SIG-M5 (cell line): ENCODE data around the gene GAREM2.

Source experiments
- DNase-seq: peaks from one replicate; lab custom pipeline; 2025; lab: John Stamatoyannopoulos, UW

Gene GAREM2

DNA sequence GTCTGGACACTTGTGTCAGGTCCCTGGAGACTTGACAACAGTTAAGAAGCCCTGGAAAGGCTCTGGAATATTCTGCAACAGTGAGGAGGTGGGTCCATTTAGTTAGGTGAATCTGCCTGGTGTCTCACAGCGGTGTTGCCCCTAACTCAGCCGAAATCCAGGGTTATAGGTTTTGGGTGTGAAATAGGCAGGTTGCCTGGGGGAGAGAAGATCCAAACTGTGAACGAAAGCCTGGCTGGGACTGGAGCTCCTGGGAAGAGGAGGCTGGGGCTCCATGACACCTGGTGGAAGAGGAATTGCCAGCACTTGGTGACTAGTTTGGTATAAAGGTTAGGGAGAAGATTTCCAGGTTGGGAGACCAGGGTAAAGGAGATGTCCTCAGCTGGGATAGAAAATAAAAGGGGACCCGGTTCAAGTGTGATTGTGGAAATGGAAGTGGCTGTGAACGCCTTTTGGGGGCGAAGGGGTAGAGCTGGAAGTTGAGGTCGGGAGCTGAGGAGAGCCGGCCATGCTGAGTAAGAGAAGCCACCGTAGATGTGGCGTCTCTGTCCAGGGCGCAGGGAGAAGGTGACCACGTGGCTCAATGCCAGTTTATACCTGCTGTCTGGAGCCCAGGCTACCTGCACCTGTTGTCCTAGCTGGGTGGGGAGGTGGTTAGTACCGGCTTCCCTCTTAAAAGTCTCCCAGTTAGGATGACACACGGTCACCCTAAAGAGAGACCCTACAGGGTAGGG lies 3.0 kb upstream of the GAREM2 start:
- no peak for DNase-seq

DNA sequence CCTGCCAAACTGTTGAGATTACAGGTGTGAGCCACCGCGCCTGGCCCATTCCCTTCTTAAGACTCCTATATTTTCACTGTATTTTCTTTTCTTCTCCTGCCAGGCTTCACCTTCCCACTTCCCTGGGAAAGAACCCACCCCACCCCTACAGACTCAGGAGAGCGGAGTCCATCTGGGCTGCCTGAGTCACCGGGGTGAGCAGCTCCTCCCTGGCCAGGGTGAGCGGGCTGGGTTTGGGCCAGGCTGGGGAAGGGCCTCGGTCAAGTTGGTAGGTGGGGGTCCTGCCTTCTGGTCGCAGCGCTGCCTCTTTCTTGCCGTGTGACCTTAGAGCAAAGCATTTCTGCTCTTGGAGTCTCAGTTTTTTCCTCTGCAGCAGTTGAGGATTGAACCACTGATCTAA lies 2.1 kb upstream of the GAREM2 start:
- DNase-seq: no peak

DNA sequence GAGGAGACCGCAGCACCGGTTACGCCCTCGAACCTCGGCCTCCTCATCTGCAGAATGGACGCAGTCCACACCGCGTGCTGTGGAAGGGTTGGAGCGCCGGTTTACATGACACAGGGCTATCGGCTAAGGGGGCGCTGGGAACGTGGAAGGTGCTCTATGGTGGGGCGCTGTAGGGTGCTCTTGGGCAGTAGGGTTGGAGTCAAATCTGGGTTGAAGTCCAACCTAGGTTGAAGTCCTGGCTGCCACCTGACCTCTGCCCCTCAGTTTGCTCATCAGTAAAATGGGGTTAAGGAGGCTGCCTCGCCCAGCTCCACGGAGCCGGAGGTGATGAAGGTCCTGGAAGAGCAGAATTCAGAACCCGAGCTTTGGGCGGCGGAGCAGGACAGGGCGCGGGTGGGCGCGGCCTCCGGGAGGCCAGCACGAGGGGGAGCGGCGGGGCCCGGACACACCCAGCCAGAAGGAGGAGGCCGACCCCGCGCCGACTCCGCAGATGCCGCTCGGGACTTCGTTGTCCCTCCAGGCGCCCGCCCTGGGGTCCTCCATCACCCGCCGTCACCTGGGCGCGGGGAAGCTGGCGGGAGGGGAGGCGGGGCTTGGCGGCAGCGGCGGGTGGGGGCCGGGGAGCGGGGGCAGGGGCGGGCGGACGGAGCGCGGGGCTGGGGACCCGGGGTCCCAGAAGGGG lies 558 bp upstream of the GAREM2 start:
- DNase-seq: no peak

DNA sequence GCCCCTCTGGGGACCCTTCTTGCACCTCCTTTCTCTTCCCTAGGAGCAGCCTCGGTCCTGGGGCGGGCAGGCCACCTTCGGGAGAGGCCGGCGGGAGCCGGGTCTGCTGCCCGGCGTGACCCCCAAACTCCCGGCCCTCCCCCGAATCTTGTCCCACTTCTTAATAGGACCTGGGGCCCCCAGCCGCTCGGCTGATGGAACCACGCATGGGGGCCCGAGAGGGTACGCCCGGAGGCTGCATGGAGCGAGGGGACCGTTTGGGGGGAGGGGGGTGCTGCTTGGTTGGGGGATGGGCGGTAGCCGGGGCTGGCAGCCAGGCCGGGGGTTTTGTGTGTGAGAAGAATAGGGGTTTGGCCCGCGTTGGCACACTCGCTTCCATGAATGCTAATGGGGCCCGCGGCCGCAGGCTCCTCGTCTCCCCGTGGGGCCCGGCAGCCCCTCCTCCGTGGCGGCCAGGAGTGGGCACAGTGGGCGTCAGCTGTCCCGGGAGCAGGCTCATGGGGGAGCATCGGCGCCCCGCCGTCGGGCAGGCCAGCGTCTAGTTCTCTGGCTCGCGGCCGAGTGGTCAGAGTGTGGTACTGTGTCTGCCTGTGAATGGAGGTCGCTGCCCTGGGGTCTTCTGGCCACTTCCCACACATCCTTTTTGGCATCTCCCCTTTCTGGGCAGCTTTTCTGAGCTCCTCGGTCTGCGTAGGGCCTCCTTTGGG lies 1.0 kb downstream of the GAREM2 start:
- no peak for DNase-seq

DNA sequence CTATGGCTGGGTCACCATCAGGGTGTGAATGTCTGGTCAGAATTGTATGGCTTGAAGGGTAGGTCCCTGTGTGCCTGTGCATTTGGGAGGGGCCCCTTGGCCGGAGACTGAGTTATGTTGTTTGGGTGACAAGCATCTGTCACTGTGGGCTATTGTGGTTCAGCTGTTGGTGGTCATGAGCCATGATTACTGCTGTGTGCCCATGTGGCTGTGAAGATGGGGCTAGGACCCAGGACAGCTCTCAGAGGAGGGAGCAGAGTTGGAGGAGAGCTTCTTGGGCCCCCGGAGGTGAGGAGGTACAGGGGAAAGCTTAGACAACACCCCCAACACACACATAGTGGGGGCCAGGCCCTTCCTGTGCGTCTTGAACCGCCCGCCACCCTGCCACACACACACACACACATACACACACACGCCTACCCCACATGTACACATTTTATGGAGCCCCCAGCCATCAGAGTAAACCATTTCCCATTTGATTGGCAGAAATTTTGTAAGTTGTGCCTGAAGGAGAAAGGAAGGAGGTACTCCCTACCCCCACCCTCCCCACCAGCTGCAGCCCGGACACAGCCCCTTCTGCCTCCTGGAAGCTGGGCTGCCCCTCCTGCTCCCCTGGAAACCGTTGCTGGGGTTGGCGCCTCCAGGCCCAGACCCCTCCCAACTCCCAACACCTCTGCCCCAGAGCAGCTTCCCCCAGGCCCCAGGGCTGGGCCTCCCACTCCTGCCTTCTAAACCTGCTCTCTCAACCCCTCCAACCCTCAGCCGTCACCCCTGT lies 2.0 kb downstream of the GAREM2 start:
- no peak for DNase-seq

DNA sequence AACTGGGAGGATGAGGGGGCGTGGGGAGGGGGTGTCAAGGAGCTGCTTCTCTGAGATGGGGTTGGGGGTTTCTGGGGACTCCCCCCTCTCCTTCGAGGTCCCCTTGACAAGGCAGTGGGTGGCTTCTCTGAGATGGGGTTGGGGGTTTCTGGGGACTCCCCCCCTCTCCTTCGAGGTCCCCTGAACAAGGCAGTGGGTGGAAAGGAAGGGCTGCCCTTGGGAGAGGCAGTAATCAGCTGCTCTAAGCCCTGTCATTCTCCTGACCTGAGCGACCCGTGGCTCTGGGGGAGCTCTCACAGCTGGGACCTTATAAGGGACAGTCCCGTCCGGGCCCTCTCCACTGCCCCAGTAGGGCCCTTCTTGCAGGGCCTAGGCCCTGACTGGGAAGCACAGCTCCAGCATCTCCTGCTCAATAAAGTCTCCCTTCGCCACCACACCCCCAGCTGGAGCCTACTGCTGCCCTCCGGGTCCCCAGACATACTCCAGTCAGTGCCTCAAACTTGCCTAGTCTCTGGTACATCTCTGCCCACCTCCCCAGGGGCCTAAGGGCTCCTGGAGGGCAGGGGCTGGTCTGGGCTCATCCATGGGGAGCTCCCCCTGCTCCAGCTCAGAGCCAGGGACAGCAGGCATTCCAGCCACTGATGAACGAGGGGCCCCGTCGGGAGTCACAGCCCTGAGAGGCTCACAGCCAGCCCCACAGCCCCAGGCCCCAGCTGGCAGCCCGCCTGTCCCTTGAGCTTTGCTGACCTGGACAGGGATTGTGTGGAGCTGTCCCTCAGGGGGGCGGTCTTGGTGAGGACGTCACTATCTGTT lies 2.8 kb downstream of the GAREM2 start:
- no peak for DNase-seq

DNA sequence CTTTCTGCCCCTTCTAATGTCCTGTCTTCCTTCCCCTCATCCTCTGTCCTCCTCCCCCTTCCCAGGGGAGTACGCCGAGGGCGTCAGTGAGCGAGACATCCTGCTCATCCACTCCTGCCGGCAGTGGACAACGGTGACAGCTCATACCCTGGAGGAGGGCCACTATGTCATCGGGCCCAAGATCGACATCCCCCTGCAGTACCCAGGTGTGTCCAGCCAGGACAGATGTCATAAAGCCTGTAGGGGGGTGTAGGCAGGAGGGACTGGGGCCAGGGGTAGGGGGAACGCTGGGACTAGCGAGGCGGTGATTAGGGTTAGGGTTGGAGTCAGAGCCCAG lies 3.4 kb downstream of the GAREM2 start:
- no peak for DNase-seq

DNA sequence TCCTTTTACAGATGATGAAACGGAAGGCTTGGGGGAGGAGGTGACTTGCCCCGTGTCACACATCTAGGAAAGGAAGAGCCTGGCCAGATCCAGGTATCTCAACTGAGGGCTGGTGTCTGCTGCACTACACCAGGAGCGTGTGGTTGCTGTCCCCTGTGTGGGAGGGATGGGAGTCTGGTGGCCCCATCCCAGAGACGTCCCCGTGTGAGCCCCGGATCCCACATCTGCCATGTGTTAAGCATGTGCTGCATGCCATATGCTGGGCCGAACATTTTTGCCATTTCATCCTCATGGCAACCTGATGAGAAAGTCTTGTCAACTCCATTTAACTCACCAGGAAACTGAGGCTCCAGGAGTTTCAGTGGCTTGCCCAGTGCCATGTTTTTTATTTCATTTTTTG lies 4.2 kb downstream of the GAREM2 start:
- no peak for DNase-seq

DNA sequence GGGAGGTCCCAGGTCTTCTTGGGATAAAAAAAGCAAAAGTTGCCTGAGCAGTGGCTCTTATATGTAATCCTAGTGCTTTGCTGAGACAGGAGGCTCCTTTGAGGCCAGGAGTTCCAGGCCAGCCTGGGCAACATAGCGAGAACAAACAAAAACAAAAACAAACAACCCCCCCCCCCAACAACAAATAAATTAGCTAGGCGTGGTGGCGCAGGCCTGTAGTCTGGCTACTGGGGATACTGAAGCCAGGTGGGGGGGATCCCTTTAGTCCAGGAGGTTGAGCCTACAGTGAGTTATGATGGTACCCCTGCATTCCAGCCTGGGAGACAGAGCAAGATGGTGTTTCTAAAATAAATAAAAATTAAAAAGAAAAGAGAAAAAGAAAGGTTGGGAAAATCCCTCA lies 5.4 kb downstream of the GAREM2 start:
- DNase-seq: no peak

DNA sequence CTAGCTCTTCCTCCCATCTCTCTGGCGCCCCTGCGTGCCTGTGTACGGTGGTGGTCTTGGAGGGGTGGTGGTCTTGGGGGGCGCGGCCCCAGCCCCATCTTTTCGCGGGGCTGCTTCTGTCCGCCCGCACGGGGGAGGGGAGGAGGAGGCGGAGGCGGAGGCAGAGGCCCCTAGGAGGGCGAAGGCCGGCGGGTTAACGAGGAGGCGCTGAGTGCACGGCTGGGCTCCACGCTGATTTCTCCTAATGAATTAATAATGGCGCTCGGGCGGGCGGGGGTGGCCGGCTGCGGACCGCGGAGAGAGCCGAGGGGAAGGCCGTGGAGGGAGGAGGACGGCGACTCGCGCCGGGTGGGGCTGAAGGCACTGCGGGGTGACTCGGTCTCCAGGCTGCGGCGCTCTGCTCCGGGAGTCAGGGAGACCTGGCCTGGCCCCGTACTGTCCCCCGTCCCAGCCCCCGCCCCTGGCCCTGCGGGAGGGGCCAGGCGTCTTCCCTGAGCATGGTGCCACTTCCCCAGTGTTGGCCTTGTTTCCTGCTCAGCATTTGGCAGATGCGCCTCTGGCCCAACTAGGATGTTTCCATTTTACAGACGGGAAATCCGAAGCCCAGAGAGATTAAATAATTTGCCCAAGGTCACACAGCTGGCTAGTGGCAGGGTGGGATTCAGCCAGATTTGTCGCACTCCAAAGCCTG lies 6.0 kb downstream of the GAREM2 start:
- no peak for DNase-seq

DNA sequence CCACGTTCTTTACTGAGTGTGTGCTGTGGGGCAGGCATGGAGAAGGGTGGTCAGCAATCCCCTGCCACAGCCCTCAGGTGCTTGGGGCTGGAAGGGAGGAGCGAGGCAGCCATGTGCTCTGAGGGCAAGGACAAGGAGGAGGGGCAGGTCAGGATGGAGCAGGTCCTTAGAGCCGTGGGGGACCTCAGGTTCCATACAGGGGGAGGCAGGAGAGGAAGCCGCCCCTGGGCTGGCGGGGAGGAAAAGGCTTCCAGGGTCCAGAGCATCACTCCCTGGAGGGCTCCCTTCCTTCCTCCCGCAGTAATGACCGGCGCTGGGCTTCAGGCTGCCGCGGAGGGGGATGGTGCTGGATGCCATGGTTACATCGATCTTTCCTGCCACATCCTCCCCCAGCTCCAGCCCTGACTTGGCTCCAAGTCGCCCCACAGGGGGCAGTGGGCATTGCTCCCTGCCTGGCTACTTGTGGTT lies 6.6 kb downstream of the GAREM2 start:
- no peak for DNase-seq

DNA sequence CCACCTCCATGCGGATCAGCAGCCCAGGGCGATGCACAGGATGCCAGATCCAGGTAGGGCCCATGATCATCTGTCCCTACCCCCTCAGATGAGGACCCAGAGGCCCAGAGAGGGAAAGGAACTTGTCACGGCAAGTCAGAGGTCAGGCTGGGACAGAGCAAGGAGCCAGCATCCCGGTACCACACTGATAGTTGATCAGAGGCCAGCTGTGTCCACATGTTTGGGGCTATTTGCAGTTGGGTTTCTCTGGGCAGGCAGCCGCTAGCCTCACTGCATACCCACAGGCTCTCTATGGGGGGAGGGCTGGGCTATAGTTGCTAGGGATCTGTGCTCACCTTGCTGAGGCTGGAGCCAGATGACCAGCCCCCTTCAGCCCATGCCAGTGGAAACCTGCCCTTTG lies 9.6 kb downstream of the GAREM2 start:
- no peak for DNase-seq

DNA sequence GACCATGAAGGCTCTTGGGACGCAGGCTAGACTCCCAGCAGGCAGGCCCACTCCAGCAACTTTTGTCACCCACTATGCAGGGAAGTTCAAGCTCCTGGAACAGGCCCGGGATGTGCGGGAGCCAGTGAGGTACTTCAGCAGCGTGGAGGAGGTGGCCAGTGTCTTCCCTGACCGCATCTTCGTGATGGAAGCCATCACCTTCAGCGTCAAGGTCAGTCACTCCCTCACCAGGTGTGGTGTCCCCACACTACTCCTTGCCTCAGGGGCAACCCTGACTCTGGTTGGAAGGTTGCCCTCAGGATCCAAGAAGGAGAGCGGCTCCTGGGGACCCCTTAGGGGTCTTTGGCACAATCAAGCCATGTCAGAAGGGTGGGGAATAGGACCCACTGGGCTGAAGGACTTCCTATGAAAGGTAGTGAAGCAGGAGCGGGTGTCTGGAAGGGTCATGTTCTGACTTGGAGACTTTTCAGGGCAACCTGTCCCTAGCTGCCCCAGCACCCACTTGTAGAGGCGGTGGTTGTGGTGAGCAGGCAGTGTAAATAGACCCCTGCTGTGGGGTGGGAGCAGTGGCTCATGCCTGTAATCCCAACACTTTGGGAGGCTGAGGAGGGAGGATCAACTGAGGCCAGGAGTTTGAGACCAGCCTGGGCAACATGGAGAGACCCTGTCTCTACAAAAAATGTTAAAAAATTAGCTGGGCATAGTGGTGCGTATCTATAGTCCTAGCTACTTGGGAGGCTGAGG lies 10.2 kb downstream of the GAREM2 start:
- DNase-seq: no peak

DNA sequence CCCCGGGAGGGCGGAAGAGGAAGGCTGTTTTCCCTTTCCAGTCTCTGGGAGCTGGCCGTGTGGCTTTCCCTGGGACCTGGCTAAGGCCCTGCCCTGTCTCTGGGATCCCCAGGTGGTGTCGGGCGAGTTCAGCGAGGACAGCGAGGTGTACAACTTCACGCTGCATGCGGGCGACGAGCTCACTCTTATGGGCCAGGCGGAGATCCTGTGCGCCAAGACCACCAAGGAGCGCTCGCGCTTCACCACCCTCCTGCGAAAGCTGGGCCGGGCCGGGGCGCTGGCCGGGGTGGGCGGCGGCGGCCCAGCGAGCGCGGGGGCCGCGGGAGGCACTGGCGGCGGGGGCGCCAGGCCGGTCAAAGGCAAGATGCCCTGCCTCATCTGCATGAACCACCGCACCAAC lies 11.2 kb downstream of the GAREM2 start:
- no peak for DNase-seq

DNA sequence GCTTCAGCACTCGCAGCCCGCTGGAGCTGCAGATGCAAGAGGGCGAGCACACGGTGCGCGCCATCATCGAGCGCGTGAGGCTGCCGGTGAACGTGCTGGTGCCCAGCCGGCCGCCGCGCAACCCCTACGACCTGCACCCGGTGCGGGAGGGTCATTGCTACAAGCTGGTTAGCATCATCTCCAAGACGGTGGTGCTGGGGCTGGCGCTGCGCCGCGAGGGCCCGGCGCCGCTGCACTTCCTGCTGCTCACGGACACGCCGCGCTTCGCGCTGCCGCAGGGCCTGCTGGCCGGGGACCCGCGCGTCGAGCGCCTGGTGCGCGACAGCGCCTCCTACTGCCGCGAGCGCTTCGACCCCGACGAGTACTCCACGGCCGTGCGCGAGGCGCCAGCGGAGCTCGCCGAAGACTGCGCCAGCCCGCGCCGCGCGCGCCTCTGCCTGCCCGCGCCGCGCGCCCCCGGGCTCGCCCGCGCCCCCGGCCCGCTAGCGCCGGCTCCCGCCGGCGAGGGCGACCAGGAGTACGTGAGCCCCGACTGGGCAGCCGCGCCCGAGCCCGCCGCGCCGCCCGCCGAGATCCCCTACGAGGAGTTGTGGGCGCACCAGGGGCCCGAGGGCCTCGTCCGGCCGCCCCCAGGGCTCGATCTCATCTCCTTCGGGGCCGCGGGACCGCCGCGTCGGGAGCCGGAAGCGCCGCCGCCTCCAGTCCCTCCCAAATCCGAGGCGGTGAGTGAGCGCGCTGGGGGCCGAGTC lies 11.8 kb downstream of the GAREM2 start:
- DNase-seq: no peak

DNA sequence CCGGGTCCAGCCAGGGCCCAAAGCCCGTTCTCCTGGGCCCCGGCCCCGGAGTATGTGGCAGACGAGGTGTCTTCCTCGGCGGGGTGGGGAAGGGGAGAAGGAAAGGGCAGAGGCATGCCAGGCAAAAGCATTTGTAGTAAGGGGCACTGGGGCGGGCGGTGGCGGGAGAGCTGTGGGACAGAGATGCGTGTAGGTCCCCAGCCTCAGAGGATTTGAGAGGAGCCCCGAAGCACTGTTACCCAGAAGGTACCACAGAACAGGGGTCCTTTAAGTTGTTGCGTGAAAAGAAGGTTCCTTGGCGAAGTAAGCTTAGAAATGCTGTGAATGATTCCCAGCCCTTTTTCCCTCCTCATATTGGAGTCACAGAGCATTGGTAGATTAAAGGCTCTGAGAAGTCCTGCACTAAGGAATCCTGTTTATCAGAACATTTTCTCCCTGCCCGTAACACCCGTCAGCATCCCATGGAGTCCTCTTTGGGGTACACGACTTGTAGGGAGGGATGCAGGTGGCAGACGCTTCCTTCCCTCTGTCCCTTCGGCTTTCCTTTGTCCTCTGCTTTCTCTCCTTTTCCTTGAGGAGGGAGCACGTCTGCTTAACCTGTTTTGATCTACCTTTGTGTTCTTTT lies 12.5 kb downstream of the GAREM2 start:
- no peak for DNase-seq

DNA sequence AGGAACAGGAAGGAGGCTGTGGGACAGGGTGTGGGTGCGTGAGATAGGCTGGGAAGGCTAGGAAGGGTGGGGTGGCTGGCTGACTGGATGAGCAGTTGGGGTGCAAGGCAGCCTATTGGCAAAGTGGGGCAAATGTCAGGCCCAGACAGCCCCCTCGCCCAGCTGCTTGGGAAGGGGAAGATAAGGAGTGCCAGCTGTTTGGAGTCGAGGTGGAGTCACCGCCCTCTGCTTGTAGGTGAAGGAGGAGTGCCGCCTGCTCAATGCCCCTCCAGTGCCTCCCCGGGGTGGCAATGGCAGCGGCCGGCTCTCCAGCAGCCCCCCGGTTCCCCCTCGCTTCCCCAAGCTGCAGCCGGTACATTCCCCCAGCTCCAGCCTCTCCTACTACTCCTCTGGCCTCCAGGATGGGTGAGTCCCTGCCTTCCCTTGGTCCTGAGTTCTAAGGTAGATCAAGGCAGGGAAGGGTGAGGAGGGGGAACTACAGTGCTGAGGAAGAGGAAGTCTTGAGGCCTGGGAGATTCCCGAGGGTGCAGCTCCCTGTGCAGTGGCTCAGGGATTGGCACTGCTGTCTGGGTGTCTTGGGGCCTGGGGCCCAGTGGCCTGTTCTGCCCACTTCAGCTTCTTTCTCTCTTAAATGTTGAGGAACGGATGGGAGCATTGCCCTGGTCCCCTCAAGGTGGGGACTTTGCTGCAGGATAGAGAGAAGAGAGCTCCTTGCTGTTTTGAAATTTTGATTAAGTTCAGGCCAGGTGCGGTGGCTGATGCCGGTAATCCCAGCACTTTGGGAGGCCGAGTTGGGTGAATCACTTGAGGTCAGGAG lies 13.3 kb downstream of the GAREM2 start:
- no peak for DNase-seq

DNA sequence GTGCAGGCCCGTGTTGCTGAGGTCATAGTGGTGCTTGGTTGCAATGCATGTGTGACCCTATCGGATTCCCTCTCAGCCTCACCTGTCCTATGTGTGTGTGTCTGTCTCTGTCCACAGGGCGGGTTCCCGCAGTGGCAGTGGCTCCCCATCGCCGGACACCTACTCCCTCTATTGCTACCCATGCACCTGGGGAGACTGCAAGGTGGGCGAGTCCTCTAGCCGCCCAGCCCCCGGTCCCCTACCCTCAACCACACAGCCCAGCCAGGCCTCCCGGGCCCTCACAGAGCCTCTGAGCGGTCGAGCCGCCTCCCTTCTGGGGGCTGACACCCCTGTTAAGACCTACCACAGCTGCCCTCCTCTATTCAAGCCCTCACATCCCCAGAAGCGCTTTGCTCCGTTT lies 14.2 kb downstream of the GAREM2 start:
- DNase-seq: no peak
